ENCODE measurements around the gene RNF144B.

The RNF144B gene

GRCh38 chr6:18427296-18427695 lies 40.1 kb downstream of the RNF144B start:
- DNase-seq (ENCODE audit: low read depth in 1 of 2, low spot score in 1 of 2) = no peak
- H3K4me3 ChIP-seq (replicated peaks; ENCODE audit: insufficient read depth, low read length) = no peak overlapping the region
- no peak for TF ChIP-seq POLR2AphosphoS5 (IDR thresholded peaks at IDR 0.05; ENCODE audit: low read depth)
- no peak for TF ChIP-seq REST (IDR thresholded peaks at IDR 0.05; ENCODE audit: insufficient replicate concordance, low read depth)
- no peak for TF ChIP-seq SPI1 (IDR thresholded peaks at IDR 0.05; ENCODE audit: borderline replicate concordance, low read depth)
- H3K27ac ChIP-seq (replicated peaks) = no peak overlapping the region
- no peaks in the 10 kb centered on the region for H3K27me3 ChIP-seq (ENCODE audit: insufficient read depth, poor library complexity, severe bottlenecking)

- DNase-seq (ENCODE audit: low read depth in 1 of 2, low spot score in 1 of 2) = no peak
- Histone ChIP-seq H3K4me3 (replicated peaks; ENCODE audit: insufficient read depth, low read length) (no peak overlapping the region), H3K27ac (replicated peaks) (no peak overlapping the region), H3K27me3 (ENCODE audit: insufficient read depth, poor library complexity, severe bottlenecking) (no peaks in the 10 kb centered on the region)
- TF ChIP-seq SPI1 (IDR thresholded peaks at IDR 0.05; ENCODE audit: borderline replicate concordance, low read depth) (no peak), POLR2AphosphoS5 (IDR thresholded peaks at IDR 0.05; ENCODE audit: low read depth) (no peak), GABPA (IDR thresholded peaks at IDR 0.05; ENCODE audit: low read depth) (no peak), REST (IDR thresholded peaks at IDR 0.05; ENCODE audit: insufficient replicate concordance, low read depth) (no peak)
- TF ChIP-seq, protein P1, sequence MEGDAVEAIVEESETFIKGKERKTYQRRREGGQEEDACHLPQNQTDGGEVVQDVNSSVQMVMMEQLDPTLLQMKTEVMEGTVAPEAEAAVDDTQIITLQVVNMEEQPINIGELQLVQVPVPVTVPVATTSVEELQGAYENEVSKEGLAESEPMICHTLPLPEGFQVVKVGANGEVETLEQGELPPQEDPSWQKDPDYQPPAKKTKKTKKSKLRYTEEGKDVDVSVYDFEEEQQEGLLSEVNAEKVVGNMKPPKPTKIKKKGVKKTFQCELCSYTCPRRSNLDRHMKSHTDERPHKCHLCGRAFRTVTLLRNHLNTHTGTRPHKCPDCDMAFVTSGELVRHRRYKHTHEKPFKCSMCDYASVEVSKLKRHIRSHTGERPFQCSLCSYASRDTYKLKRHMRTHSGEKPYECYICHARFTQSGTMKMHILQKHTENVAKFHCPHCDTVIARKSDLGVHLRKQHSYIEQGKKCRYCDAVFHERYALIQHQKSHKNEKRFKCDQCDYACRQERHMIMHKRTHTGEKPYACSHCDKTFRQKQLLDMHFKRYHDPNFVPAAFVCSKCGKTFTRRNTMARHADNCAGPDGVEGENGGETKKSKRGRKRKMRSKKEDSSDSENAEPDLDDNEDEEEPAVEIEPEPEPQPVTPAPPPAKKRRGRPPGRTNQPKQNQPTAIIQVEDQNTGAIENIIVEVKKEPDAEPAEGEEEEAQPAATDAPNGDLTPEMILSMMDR (IDR thresholded peaks at IDR 0.05; ENCODE audit: insufficient read depth, low read length) = no peak
Observed at GRCh38 chr6:18429655-18430297, 42.6 kb downstream of the RNF144B start.

- Histone ChIP-seq H3K4me3 (replicated peaks; ENCODE audit: insufficient read depth, low read length) (no peak overlapping the region), H3K27me3 (ENCODE audit: insufficient read depth, poor library complexity, severe bottlenecking) (no peaks in the 10 kb centered on the region), H3K27ac (replicated peaks) (no peak overlapping the region)
- TF ChIP-seq REST (IDR thresholded peaks at IDR 0.05; ENCODE audit: insufficient replicate concordance, low read depth) (no peak), POLR2AphosphoS5 (IDR thresholded peaks at IDR 0.05; ENCODE audit: low read depth) (no peak)
- DNase-seq (ENCODE audit: low read depth in 1 of 2, low spot score in 1 of 2) = no peak
Observed at GRCh38 chr6:18431581-18431980, 44.4 kb downstream of the RNF144B start.

DNA sequence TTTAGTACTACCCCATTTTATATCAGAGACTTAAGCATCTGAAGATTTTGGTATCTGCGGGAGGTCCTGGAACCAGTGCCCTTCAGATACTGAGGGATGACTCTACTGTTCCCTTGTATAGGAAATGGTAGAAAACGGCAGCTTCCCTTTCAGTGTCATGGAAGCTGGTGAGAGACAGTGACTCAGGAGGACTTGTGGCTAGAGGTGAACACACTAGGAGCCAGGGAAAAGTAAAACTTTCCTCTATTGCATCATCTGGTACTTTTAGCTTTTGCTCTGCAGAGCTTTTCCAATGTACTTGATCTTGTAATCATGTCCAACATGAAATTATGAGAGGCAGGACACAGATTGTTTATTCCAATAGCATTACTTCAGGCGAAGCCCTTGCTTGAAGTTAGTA lies 45.0 kb downstream of the RNF144B start:
- no peak overlapping the region for H3K4me3 ChIP-seq (replicated peaks; ENCODE audit: insufficient read depth, low read length)
- DNase-seq (ENCODE audit: low read depth in 1 of 2, low spot score in 1 of 2) = no peak
- no peak overlapping the region for H3K27ac ChIP-seq (replicated peaks)
- TF ChIP-seq, protein P1 (IDR thresholded peaks at IDR 0.05; ENCODE audit: insufficient read depth, low read length) = no peak
- no peak for TF ChIP-seq GABPA (IDR thresholded peaks at IDR 0.05; ENCODE audit: low read depth)
- no peak for TF ChIP-seq POLR2AphosphoS5 (IDR thresholded peaks at IDR 0.05; ENCODE audit: low read depth)
- no peak for TF ChIP-seq SPI1 (IDR thresholded peaks at IDR 0.05; ENCODE audit: borderline replicate concordance, low read depth)
- TF ChIP-seq REST (IDR thresholded peaks at IDR 0.05; ENCODE audit: insufficient replicate concordance, low read depth) = no peak
- no peaks in the 10 kb centered on the region for H3K27me3 ChIP-seq (ENCODE audit: insufficient read depth, poor library complexity, severe bottlenecking)

All from HL-60 (cell line).